ENCODE measurements around the gene NINJ1. TPM values are rescaled to one million over a fixed set of nuclear protein-coding genes. Genes with fewer than 3 reads are reported as not detected.

Gene NINJ1
- total RNA-seq, 1 donor from 2014 or later = 26.4 TPM

DNA sequence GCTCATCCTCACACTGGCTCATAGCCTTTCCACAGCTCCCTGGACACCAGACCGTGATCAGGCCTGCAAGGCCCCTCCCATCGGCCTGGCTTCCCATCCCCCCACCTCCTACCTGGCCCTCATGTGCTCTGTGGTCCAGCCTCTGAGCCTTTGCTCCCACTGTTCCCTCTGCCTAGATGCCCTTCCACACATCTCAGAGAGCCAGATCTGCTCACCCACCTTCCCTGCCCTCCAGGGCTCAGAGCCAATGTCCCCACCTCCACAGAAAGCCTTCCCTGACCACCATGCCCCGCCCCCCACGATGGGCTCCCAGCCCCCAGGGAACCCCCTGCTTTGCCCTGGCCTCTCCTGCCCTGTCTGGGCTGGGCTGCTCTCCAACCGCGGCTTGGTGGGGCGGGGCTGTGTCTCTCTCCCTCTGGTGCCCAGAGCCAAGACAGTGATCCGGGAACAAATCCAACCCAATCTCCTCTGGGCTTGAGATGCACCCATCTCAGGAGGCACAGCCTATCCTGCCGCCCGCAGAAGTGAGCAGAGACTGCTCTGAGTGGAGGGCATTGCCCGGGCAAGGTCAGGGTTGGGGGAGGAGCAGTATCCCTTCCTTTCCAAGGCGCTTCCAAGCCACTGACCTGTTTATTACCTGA is 1.6 kb downstream of the NINJ1 start:
- no peak for DNase-seq (ENCODE audit: low read depth in 2 of 2)

DNA sequence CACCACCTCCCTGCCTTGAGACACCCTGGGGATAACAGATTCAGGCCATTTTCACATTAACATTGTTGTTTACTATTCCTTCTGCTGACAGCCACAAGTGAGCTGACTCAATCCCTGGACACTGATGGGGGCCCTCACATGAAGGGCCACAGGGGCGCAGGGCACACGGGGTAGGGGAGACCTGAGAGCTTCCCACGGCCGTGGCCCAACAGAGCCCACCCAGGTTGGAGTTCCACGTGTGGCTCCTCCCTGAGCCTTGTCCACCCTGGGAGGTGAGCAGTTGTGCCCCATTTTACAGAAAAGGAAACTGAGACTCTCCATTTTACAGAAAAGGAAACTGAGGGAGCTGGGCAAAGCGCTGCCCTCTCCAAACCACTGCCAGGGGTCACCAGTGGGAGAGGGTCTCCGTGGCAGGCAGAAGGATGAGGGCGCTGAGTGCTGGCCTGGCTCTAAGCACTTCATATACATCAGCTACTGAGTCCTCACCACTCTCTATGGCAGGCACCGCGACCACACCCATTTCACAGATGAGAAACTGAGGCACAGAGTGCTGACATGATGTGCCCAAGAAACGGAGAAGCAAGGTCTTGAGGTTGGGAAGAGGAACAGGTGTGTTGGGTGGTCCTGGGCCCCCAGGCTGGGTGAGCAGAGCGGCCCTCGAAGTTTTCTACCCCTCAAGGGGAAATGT is 2.3 kb downstream of the NINJ1 start:
- no peak for DNase-seq (ENCODE audit: low read depth in 2 of 2)

DNA sequence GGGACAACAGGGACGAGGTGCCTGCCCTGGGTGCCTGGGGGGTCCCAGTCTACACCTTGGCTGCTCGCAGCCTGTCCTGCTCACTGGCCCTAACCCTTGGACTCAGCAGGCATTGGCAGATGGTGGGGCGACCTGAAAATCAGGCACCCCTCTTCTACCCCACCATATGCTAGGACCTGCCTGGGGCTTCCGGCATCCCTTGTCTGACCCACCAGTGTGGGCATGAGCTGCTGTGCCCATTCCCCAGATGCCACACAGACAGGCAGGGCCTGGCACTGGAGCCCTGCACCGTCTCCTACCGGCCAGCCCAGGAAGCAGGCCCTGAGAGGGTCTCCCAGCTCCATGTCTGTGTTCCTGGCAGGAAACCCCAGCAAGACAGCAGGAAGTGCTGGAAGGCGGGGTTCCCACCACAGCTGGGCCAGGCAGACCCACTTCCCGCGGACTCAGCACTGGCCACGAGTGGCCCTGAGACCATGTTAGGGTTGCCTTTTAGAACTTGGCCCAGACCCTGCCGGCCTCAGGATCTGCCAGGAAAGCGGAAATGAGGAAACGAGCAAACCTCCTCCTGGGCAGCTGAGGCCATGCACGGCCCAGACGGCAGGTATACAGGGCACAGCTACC is 3.1 kb downstream of the NINJ1 start:
- DNase-seq (ENCODE audit: low read depth in 2 of 2) = peak in 1 of 2 donors; percentile 69

DNA sequence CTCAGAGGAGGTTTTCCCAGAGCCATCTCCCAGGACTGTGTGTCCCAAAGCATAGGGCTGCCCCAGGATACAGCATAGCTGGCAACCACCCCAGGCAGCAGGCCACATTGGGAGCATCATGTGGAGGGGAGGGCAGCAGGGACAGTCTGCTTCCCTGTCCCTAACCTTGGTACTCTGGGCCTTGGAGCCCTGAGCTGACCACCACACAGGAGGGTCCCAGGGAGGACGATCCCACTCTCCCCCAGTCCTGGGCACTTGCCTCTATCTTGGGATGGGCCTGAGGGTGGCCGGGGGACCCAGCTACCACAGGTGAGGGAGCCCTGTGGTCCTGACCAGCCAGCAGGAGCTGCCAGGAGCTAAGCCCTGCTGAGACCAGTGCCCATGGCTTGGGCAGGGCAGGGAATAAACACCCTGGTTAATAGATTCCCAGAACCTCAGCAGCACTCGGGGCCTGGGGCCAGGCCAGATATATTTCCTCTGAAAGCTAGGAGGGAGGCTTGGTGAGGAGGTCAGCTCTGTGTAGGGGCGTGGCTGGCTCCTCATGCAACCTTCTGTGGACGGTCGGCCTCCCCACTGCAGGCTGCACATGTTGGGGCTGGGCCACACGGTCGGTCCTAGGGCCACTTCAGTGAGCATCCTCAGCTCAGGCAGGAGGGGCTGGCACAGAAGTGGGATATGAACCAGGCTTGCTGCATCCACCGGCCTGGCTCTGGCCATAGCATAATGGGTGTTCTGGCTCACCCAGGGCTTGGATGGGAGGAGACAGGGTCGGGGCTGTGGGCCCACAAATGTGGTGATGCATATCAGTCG is 4.2 kb downstream of the NINJ1 start:
- no peak for DNase-seq (ENCODE audit: low read depth in 2 of 2)

DNA sequence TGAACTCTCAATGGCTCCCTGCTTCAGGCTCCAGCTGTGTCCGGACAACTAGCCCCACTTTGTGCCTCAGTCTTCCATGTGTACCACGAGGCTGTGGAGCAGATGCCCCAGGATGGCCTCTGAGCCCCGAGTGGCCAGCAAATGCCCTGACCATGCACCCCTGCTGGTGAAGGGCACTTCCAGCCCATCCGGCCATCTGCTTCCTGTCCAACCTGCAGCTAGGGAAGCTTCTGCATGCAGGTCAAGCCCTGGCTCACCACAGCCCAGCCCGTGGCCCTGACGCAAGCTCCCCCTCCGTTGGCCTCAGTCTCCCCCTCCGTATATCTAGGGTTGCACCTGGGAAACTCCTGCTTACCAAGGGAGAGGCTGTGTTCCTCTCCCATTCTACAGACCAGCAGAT is 4.8 kb downstream of the NINJ1 start:
- peak; percentile 86 to 90 for DNase-seq (ENCODE audit: low read depth in 2 of 2)

DNA sequence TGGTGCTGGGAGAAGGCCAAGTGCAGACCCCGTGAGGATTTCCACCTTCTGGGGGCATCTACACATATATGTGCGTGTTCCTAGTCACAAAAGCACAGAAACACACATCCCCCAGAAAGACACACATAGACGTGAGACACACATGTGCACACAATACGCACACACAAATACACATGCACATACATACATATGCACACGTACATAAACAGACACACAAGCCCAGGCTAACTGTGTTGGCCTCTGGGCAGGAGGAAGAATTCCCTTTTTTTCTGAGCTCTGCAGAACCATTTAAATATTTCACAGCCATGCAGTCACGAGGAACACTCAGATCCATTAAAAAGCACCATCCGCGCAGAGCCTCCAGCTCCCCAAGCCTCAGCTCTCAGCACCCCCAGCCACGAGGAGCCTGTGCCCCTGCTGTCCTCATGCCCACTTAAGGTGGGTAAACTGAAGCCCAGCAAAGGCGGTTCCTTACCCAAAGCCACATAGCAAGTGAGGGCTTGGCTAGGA is 5.3 kb downstream of the NINJ1 start:
- DNase-seq (ENCODE audit: low read depth in 2 of 2) = no peak

DNA sequence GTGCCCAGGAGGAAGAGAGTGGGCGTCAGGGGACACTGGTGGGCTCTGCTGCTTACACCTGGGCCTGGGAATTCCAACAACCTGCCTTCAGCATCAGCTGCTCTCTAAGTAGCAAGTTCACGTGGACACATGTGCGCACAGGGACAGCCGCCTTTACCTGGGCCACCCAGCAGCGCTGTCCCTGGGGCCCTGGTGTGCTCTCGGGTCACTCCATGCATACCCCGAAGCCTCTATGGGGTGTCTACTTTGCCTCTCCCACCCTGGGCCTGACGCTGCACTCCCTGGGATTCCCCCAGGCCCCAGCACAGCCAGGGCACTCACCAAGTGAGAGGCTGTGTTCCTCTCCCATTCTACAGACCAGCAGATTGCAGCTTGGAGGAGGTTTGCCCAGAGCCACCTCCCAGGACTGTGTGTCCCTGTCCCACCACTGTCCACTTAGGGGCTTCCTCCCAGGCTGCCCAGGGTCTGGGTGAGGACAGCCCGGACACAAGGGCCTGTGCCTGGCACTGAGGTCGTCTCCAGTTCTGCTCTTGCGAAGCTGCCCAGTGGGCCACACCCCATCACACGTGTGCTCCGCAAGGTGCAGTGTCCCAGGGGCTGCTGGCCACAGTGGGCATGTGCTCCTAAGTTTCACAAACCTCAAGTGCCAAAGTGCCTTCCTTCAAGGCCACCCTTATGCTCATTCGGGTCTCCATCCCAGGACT is 5.9 kb downstream of the NINJ1 start:
- DNase-seq (ENCODE audit: low read depth in 2 of 2) = no peak

DNA sequence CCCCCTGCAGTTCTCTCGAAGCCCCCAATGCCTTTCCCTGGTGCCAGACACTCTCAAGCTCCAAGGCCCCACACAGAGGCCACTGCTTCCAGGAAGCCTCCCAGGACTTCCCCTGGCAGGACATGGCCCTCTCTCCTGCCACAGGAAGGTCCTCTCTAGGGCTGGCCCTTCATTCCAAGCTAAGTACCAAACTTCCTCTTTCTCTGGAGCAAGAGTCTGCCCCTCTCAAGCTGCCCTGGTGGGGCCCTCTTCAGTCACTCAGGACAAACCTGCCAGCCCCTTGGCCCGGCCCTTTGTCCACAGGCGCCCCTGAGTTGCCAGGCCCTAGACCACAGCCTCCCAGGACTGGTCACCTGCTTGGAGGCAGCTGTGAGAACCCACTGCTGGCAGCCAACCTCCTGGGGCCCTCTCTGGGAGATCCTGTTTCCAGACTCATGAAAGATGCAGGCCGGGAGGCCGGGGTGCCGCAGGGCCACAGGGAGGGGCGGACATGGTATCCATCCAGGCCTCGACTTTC is 6.6 kb downstream of the NINJ1 start:
- no peak for DNase-seq (ENCODE audit: low read depth in 2 of 2)

DNA sequence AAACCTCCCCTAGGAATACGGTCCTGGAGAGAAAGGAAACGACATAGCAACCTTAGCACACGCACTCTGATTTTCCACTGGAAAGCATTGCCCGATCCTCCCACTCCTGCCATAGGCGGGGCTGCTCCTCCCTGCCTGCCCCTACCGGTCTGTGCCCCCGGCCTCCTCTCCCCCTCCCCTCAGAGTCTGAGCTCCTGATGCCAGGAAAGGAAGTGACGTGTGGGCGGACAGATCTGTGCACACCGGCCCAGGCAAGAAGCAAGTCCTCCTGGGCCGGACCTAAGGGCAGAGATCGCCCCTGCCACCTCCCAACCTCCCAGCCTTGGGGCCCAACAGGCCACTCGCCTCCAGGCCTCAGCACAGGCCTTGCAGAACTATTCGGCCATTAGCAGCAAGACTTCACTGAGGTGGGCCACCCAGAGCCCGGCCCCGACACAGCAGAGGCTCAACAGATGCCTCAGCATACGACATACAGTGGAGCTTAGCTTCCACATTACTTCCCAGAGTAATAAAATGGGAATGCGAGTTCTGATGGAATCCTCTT is 7.2 kb downstream of the NINJ1 start:
- DNase-seq (ENCODE audit: low read depth in 2 of 2) = peak; percentile 59 to 60

DNA sequence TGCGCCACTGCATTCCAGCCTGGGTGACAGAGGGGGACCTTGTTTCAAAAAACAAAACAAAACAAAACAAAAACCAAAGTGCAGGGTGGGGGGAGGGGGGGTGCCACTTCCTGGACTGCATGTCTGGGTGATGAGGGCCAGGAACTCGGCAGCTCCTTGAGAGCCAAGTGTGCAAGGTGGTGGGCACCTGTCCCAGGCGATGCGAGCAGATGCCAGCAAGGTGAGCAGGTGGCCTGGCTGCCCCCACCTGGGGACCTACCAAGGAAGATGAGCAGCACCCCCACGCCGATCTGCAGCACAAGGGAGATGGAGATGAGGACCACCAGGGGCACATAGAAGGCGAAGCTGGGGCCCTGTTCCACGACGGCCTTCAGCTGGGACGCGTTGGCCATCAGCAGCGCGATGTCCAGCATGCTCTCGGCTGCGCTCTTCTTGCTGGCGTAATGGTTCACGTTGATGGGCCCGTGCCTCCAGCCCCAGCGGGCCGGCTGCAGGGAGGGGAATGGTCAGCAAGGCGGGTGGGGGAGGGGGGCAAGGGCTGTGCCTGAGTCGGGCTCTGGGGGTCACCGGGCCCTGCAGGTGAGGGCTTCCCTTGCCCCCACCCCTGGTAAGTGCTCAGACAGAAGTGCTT is 7.8 kb downstream of the NINJ1 start:
- DNase-seq (ENCODE audit: low read depth in 2 of 2) = no peak

DNA sequence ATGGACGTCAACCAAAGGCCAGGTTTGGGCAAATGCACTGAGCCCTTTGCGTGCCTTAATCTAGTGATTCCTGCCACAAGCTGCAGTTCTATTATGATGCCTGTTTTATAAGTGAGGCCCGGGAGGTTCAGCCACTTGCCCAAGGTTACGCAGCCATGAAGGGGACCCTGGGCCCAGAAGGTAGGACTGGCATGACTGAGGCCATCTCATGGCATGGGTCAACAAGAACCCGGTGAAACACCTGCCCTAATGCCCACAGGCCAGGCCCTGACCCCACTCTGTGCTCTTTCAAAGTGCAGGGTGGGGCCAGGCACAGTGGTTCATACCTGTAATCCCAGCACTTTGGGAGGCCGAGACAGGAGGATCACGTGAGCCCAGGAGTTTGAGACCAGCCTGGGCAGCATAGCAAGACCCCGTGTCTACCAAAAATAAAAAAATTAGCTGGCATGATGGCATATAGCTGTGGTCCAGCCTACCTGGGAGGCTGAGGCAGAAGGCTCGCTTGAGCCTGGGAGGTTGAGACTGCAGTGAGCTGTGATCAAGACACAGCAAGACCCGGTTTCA is 8.6 kb downstream of the NINJ1 start:
- no peak for DNase-seq (ENCODE audit: low read depth in 2 of 2)

DNA sequence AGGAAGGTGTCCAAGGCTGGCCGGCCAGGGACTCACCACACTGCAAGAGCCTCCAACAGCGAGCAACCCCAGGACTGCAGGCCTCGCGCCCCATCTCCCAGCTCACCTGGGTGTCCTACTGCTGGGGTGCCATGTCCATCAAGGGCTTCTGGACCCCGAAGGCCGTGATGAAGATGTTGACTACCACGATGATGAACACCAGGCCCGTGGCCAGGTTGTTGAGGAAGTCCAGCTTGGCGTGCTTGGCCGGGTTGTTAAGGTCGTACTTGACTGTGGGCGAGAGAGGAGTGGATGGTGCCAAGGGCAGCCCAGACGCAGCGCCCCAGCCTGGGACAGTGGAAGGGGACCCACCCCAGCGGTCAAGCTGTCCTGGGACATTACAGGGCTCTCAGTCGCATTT is 9.3 kb downstream of the NINJ1 start:
- no peak for DNase-seq (ENCODE audit: low read depth in 2 of 2)

DNA sequence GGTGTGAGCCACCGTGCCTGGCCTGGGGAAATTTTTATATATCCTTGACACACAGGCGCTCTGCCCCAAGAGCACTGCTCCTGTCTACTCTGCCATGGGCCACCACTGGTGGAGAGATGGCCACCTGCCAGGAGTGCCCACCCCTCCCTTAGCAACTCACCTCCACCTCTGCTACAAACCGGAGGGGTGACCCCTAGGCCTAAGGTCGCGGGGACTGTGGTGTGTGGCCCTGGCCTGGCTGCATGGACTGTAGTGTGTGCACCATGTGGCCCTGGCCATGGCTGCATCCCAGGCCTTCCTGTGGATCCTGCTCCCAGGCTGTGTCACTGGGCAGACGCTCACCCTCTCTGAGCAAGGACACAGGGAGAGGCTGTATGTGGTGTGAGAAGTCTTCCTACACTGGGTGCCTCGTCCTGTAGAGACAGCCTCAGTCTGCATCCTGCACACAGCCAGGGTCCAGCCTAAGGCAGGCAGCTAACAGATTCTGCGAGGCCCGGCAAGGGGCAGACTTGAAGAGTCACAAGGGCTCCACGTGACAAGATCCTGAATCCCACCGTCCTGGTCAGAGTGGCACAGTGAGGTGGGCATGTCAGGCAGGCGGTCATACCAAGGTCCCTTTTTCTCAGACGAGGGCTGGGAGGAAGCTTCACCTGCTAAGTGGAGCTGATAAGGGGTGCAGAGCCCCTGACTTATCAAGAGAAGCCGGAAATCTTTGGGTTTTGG is 10.3 kb downstream of the NINJ1 start:
- no peak for DNase-seq (ENCODE audit: low read depth in 2 of 2)

DNA sequence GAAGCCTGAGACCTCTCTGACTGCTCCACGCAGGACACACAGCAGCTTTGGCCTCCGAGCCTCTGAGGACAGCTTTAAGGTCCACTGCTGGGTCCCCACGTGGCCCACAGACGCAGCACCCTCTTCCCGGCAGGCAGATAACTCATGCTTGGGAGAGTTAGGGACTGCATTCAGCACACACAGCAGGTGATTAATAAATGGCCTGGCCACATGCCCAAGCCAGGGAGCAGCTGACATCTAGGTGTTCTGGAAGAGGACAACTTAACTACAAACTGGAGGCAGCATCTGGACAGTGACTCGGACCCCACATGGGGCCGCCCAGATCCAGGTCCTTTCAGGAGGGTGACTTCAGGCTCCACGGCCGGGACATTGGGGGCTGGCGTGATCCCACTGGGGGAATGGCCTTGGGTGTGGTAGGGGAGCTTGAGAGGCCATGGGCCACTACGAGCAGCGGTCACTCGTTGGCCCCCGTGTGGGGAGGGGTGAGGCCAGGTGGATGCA is 11.3 kb downstream of the NINJ1 start:
- DNase-seq (ENCODE audit: low read depth in 2 of 2) = no peak

DNA sequence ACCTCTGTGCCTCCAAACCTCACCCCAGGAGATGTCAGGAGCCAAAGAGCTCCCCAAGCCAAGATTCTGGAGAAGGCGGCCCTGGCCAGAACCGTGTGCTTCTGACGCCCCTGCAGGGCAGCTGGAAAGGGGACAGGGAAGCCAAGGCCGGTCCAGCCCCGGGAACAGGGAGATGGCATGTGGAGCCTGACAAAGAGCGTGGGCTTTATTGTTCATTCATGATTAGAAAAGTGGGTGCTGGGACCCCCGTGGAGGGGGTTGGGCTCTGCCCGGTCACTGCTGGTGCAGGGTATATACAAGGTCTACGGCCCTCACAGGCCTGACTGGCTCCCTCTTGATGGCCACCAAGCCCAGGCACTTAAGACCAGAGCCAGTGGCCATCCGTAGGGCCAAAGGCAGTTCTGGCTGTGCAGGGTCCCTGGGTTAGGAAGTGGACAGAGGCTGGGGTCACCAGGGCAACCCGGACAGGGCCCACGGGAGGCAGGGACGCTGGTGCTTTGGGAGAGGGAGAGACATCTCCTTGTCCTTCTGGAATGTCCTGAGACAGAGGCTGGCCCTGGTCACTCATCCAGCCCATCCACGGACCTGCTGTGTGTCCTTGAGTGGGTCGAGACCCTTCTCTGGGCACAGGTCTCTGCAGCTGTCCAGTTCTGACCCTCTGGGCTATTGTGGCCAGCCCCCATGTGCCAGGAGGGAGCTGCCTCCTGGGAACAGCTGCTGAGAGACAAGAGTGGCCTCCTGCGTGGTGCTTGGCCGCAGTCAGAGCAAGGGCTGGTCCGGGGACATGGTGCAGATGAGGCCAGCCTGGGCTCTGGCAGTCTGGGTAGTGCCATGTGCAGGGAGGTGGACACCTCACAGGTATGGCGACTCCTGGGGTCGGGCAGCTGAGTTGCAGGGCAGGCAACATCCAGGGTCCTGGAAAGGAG is 12.5 kb downstream of the NINJ1 start:
- DNase-seq (ENCODE audit: low read depth in 2 of 2) = no peak

DNA sequence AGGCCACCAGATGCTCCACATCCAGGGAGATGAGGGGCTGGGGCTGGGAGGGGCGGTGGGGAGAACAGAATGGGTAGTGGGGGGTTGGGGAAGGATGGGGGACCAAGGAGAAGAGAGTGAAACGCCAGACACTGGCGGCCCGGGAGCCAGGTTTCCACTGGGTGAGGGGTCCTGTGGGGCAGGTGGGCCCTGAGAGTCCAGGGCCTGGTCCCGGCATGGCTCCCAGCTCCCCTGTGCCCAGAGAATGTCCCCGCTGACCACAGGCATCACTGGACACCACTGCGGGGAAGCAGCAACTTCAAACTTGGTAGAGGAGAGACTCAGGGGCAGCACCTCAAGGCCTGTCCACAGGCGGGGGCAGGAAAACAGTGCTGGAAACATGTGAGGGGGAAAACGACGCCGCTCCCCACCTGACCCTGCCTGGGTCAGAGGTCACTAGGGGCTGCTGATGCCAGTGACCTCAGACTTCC is 13.2 kb downstream of the NINJ1 start:
- DNase-seq (ENCODE audit: low read depth in 2 of 2) = no peak

DNA sequence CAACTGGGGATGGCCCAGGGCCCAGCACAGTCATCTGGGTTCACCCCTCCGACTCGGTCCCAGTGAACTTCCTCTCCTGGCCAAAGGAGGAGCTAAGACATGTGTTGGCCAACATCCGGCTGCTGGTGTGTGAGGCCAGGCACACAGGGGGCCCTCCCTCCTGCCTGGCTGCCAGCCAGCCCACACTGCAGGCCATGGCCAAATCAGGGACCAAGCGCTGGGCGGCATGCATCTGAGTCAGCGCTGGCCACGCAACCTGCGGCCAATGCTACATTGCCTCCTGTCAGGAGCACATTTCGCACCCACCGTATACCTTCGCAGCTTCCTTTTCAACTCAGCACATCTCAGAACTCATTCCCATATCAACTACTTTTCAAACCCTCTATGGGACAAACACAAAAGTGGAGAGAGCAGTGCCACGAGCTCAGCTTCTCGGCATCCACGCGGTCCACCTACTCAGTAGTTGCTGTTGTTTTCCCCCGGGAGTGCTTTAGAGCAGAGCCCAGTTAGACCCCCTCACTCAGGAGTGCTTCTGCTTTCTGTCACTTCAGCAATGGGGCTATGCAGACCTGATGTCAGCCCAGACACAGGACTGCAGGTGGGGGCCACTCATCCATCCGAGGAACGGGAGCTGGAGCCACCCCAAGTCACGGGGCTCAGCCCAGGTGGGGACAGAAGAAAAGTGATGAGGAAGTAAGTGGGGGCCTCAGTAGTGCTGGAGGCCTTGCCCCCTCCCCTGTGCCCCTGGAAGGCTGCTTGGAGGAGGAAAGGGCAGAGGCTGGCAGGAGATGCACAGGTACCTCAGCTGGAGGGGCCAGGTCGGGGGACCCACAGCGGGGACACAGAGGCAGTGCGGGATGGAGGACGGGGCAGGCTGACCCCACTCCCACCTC is 13.9 kb downstream of the NINJ1 start:
- peak; percentile 72 to 91 for DNase-seq (ENCODE audit: low read depth in 2 of 2)

Data from dermis microvascular lymphatic vessel endothelial cell (primary cell).